Measurements from ENCODE around the gene EPHB1.
"Not testable (repeated sequence)": the region's sequence is repeated elsewhere in the genome, so short reads cannot be mapped to it uniquely, and the experiment has no call there.

The EPHB1 gene

DNA sequence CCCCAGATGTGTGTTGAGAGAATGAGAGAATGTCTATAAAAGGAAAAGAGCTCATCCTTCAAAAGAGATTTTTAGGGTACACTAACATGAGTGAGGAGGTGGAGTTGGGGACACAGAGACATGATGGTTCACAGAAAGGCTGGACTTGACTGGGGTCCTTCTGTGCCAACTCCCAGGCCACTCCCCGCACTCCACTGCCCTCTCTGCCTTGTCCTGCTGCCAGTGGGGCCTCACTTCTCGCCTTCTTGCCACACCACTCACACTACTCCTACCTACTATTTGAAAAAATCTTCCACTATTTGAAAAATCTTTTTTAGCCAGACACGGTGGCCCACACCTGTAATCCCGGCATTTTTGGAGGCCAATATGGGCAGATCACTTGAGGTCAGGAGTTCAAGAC, 298.1 kb downstream of the EPHB1 start:
- DNase-seq, result no peak

DNA sequence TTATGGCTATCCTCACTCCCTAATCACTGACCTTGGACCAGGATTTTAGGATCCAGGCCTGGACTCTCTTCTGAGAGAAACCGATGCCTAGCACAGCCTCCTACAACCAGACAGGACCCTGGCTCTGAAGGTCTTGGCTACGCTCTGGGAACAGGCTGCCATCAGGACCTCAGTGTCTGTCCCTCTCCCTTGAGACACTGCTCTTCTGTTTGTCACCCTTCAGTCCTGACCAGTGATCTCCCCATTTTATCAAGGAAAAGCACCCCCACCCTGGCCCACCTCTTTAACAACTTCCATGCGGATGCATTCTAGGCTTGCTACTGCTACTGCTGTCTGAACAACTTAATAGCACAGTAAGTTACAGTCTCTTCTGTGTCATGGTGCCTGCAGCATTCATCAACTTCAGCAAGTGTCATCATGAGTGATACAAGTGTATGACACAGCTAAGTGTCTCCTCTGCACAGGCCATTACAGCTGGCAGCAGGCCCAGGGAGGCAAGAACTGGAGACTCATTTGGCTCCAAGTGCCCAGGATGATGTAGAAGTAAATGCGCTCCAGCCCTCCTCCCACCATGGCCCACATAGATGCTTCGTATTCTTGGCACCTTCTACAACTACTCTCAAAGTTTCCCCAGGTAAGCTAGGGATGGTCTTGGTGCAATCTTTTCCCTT, 302.4 kb downstream of the EPHB1 start:
- DNase-seq, result no peak

DNA sequence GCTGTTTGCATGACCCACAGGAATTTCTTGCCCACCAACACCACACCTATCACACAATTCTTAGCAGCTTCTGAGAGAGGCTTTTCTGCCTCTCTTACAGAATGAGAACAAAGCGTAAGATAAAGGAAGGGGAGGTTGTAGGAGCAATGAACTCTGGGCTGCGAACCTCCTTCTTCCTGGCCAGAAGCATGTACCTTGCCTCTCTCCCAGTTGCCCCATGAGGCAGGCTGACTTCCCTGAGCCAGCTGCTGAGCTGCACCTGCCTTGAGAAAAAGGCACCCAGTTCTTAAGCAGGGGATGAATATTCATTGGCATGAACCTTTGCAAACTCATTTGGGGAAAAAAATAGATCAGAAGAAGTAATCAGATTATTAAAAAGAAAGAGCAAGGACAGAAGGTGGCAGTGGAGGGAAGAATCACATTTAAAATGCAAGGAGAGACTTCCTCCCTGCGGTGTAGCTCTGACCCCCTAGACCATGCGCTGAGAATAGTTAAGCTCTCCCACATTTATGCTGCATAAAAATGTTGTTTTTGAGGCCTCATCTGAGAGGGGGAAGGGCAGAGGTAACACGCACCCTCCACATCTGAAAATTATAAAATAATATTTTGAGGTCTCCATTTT, 304.8 kb downstream of the EPHB1 start:
- no peak for DNase-seq

GRCh38 chr3:135100366-135100765, 305.3 kb downstream of the EPHB1 start:
- no peak for DNase-seq

GRCh38 chr3:135103917-135104316, 308.9 kb downstream of the EPHB1 start:
- DNase-seq, result no peak

GRCh38 chr3:135106445-135106844, 311.4 kb downstream of the EPHB1 start:
- DNase-seq, result no peak

GRCh38 chr3:135107043-135107442, 312.0 kb downstream of the EPHB1 start:
- DNase-seq, result no peak

DNA sequence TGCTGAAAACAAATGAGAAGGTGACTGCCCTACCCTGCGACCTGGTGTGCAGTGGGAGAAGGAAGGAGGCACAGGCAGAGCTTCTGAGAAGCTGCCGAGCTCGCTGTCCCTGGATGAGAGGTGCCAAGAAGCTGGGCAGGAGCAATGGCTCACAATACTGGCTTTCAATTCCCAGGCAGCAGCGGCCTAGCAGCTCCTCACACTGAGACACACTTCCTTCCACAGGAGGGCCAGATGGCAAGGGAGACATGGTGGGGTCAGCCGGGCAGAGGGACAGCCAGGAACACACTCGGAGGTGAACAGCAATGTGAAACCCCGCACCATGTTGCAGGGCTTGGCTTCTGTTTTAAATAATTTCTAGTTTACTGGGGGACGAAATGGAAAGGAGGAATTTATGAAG, 314.6 kb downstream of the EPHB1 start:
- DNase-seq, result no peak

DNA sequence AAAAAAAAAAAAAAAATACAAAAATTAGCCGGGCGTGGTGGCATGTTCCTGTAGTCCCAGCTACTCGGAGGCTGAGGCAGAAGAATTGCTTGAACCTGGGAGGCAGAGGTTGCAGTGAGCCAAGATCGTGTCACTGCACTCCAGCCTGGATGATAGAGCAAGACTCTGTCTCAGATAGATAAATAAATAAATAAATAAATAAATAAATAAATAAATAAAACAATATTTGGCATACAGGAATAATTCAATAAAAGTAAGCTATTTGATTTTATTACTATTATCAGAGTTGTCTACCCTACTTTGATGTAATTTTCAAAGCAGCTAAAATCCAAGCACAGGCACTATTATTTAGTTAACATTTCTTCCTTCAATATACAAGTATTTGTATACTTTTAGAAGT, 319.5 kb downstream of the EPHB1 start:
- DNase-seq, result not testable (repeated sequence)

- no peak for DNase-seq
These were observed 322.9 kb downstream of the EPHB1 start for GRCh38 chr3:135117977-135118376.

DNA sequence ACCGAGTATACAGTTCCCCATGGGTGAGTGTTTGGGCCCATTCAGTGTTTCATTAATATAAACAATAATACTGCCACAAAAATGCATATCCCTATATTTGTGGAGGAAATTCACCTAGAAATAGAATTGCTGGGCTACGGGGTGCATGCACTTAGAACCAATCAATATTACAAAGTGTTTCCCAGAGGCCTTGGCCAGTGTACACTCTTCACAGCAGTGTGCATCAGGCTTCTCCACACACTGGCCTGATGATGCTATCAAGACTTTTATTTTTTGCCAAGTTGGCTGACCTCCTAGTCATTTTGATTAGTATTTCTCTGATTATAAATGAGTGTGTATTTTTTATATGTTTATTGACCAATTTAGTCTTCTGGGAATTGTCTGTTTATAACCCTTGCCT, 323.7 kb downstream of the EPHB1 start:
- no peak for DNase-seq

DNA sequence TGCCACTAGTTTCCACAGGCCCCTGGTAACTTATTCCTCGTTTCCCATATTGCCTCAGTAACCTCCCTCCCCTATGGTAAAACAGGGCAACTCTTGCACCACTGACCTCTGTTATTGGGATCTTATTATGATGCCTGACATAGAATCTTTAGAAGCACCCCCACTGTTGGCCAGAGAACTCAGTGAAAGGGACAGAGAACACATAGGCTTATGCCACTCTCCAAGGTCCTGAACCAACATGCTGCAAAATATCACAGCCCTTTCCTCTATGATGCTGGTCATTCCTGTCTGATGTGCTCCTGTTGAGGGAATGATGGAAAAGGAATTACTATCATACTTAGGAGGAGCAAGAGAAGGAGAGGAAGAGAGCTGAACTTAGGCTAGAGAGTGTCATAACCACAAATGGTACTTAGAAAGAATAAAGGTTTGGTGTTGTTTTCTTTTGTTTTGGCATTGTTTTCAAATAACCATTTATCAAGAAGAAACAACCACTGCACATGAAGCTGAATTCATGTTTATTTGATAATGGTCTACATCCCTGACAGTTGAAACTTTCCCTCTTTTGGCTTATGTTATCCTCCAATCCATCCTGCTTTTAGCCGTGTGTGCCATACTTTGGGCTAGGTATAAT, 330.2 kb downstream of the EPHB1 start:
- no peak for DNase-seq

- no peak for DNase-seq
These were observed 332.9 kb downstream of the EPHB1 start for GRCh38 chr3:135127946-135128470.

DNA sequence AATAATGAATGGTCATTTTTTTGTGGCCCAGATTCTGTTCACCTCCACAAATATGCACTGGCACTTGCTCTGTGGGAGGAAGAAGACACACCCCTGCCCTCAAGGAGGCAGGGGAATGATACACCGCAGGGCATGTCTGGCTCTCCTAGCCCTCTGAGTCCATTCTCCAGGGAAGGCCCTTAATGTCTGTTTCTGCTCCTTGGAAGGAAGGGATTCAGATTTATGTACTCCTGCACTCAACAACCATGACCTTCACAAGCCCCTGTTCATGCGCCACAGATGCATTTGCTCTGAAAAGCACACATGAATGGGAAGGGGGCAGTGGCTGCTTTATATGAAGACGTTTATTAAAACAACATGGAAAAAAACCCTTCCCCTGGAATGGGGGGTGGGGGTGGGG, 333.8 kb downstream of the EPHB1 start:
- no peak for DNase-seq

DNA sequence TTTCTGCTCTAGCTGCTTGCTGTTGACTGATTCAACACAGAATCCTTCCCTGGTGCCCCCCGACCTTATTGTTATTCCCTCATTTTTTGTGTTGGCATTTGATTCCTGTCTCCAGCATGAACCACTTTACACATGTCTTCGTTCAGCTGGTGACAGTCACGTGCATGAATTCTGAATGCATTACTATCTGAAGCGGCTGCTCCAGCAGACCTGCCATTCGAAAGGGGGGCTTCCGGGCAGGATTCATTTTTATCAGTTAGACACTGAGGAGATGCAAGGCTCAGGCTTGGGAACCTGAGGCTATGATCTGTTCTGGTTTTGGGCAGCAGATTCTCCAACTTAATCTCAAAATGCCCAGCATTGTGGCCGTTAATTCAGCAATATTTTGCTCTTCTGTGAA, 336.2 kb downstream of the EPHB1 start:
- DNase-seq, result no peak

GRCh38 chr3:135133905-135134683, 339.0 kb downstream of the EPHB1 start:
- DNase-seq, result no peak

GRCh38 chr3:135134684-135135075, 339.6 kb downstream of the EPHB1 start:
- DNase-seq, result no peak

DNA sequence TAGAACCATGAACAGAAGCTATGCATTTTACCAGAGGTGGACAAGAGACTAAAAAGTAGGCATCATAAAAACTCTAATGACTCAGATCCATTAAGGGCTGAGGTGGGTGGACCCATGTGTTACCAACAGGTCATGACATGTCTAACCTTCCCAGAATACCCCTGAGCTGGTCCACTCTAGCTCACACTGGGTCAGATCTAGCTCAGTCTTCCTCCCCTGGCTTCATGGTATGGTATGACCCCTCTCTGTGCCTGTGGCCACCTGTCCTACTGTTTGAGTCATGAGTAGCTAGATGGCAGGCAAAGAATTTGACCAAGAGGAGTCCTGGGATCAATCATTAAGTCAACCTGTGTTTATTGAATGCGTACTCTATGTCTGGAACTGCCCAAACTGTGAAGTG, 340.4 kb downstream of the EPHB1 start:
- no peak for DNase-seq

- no peak for DNase-seq
These were observed 341.5 kb downstream of the EPHB1 start for GRCh38 chr3:135136361-135137100.

DNA sequence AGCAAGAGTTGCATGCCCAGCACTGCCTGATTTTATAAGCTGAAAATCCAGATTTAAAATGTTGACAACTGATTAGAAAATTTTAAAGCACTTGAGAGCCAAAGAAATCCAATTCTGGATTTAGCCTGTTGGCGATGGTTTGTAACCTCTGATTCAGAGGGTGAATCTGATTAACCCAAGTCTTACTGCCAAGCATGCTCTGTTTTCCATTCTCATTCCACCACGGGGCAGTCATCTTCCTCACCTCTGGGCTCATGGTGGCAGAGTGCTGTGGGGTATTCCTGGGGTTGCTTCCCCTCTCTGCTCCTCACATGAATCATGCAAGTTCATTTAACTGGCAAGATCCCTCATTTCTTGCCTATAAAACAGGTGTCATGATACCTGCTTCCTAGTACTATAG, 342.2 kb downstream of the EPHB1 start:
- no peak for DNase-seq

GRCh38 chr3:135138776-135139175, 343.7 kb downstream of the EPHB1 start:
- DNase-seq, result no peak

- no peak for DNase-seq
These were observed 345.5 kb downstream of the EPHB1 start for GRCh38 chr3:135140591-135140990.

GRCh38 chr3:135141160-135141559, 346.1 kb downstream of the EPHB1 start:
- DNase-seq, result no peak

Data from activated effector memory CD4-positive, alpha-beta T cell treated with Interleukin-2 at 50 U/mL for 16 hours (primary cell).